Mammary epithelial cell (primary cell): ENCODE data around the gene LYL1.

Source experiments
- EZH2 ChIP-seq: IDR thresholded peaks from 2 replicates; pipeline ENCODE4 v1.6.1; 2012; ENCODE audit warnings: low read length, inconsistent platforms, borderline replicate concordance
- TF ChIP-seq, protein P1 (sequence below), 2 donors: IDR thresholded peaks in 1 of 2; conservative IDR thresholded peaks in 1 of 2; 2 replicates each; pipeline ENCODE4 v1.5.1; 2011 to 2012; ENCODE audit warnings: inconsistent platforms in 2 of 2, low read length in 2 of 2, mild to moderate bottlenecking in 2 of 2, control low read depth in 1 of 2, low read depth in 1 of 2; ENCODE audit not compliant: insufficient read depth in 1 of 2; ENCODE audit errors: extremely low read depth in 1 of 2

DNA sequence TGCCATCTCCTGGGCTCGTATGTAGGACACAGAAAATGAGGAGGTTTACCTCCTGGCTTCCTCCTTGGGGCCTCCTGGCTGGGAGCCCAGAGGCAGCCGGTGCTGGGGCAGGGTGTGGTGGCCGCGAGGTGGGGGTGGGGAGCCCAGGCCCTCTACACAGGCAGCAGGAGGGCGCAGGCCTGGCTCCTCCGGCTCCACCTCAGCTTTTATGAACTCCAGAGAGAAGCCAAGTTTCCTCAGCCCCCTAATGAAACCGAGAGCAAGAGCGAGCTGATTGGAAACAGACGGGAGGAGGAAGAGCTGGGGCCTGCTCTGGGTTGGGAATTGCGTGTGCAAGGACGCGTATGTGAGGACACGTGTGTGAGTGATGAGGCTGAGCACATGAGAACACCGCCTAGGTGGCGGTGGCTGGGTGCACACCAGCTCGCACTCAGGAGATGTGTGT, 23.1 kb downstream of the LYL1 start:
- TF ChIP-seq, protein P1, sequence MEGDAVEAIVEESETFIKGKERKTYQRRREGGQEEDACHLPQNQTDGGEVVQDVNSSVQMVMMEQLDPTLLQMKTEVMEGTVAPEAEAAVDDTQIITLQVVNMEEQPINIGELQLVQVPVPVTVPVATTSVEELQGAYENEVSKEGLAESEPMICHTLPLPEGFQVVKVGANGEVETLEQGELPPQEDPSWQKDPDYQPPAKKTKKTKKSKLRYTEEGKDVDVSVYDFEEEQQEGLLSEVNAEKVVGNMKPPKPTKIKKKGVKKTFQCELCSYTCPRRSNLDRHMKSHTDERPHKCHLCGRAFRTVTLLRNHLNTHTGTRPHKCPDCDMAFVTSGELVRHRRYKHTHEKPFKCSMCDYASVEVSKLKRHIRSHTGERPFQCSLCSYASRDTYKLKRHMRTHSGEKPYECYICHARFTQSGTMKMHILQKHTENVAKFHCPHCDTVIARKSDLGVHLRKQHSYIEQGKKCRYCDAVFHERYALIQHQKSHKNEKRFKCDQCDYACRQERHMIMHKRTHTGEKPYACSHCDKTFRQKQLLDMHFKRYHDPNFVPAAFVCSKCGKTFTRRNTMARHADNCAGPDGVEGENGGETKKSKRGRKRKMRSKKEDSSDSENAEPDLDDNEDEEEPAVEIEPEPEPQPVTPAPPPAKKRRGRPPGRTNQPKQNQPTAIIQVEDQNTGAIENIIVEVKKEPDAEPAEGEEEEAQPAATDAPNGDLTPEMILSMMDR (conservative IDR thresholded peaks at IDR 0.05 in 1 of 2, IDR thresholded peaks at IDR 0.05 in 1 of 2; ENCODE audit: extremely low read depth in 1 of 2, insufficient read depth in 1 of 2, low read depth in 1 of 2, low read length in 2 of 2) = no peak
- no peak for TF ChIP-seq EZH2
